GM18867 (cell line): ENCODE data around the gene KCNJ9.
"Not testable (repeated sequence)": the region's sequence is repeated elsewhere in the genome, so short reads cannot be mapped to it uniquely, and the experiment has no call there.

Experiments used
- ATAC-seq: cut with Tn5 transposase; IDR thresholded peaks from one replicate; pipeline ENCODE4 v1.9.1; 2021; ENCODE audit warnings: mild to moderate bottlenecking, moderate library complexity; ENCODE audit not compliant: unreplicated experiment

The KCNJ9 gene

GRCh38 chr1:160124705-160125478, 43.6 kb downstream of the KCNJ9 start:
- ATAC-seq = no peak

DNA sequence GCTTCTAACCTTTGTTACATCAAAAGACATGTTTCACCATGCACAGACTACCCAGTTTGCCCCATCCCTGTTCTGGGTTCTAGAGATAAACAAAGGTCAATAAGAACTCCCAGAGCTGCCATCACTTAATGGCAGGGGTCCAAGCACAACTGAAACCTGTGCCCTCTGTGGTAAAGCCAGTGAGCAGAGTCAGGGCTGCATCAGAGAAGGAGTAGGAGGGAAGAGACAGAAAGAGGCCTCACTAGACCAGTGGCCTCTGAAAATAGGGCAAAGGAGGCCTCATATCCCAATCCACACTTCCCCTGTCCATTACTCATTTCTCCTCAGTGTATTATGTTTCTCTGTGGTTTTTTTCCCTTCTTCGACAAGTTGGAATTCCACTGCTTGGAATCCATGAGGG, 44.4 kb downstream of the KCNJ9 start:
- no peak for ATAC-seq

- not testable (repeated sequence) for ATAC-seq
Observed at GRCh38 chr1:160126342-160126741, 45.0 kb downstream of the KCNJ9 start.

DNA sequence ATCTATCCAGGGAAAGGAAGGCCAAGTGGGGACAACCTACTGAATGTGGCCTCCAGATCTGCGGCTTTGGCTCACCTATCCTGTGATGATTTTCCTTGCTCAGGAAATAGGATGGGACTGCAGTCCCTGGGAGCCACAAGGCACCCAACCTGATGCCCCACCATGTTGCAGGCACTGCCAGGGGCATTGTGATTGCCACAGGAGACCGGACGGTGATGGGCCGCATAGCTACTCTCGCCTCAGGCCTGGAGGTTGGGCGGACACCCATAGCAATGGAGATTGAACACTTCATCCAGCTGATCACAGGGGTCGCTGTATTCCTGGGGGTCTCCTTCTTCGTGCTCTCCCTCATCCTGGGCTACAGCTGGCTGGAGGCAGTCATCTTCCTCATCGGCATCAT, 46.0 kb downstream of the KCNJ9 start:
- ATAC-seq = no peak

- ATAC-seq = no peak
Observed at GRCh38 chr1:160127865-160128523, 46.7 kb downstream of the KCNJ9 start.

DNA sequence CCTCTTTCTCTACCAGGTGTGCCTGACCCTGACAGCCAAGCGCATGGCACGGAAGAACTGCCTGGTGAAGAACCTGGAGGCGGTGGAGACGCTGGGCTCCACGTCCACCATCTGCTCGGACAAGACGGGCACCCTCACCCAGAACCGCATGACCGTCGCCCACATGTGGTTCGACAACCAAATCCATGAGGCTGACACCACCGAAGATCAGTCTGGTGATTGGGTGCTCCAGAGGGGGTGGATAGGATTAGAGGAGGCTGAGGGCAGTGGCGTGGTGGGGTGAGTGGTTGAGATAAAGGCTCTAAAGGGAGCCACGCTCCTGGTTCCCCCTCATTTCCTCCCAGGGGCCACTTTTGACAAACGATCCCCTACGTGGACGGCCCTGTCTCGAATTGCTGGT, 47.3 kb downstream of the KCNJ9 start:
- ATAC-seq = no peak

- ATAC-seq = no peak
Observed at GRCh38 chr1:160129046-160129445, 47.7 kb downstream of the KCNJ9 start.

DNA sequence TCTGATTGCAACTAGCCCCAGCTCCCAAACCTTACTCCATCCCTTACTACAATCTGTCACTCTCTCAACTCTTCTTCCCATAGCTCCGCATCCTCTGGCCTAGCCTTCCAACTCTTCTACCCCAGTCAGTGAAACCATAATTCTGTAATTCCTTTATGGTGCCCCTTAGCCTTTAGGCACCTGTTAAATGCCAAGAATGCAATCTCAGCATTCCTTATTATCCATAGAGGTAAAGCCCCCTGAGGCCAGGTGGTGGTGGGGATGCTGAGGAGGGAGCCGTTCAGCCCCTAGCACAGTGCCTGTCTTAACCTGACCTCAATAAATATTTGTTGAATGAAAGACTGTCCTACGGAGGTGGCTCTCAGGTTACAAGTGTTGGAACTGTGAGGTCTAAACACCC, 48.2 kb downstream of the KCNJ9 start:
- ATAC-seq = no peak

GRCh38 chr1:160129966-160130365, 48.6 kb downstream of the KCNJ9 start:
- ATAC-seq = no peak

- no peak for ATAC-seq
Observed at GRCh38 chr1:160130486-160130885, 49.1 kb downstream of the KCNJ9 start.

- ATAC-seq = no peak
Observed at GRCh38 chr1:160130939-160131338, 49.6 kb downstream of the KCNJ9 start.

DNA sequence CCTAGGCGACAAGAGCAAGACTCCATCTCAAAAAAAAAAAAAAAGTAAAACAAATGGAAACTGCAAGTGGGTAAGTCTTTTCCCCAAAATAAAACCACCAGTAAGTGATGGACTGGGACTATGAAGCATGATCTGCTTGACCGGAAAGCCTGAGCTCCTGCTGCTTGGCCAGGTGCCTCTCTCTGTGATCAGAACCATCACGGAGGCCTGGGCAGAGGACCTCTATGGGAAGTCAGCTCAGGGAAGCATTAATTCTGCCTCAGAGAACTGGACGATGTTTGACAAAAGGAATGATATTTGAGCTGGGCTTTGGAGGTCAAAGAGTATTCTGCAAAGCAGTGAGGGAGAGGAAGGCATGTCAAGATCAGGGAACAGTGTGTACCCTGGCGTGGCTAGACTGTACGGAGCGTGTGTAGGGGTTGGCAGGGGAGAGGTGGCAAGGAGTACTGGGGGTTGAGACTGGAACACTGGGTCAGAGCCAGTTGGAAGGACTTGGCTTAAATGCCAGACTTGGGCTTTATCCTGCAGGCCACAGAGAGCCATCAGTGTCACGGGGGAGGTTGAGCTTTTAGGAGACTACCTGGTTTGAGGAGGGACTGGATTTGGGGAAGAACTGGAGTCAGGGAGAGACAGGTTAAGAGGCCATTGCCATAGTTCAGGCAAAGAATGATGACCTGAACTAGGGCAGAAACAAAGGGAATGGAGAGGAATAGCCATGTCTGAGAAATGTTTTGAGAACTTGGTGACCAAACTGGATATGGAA, 50.6 kb downstream of the KCNJ9 start:
- no peak for ATAC-seq

- no peak for ATAC-seq
Observed at GRCh38 chr1:160133990-160134770, 52.8 kb downstream of the KCNJ9 start.

DNA sequence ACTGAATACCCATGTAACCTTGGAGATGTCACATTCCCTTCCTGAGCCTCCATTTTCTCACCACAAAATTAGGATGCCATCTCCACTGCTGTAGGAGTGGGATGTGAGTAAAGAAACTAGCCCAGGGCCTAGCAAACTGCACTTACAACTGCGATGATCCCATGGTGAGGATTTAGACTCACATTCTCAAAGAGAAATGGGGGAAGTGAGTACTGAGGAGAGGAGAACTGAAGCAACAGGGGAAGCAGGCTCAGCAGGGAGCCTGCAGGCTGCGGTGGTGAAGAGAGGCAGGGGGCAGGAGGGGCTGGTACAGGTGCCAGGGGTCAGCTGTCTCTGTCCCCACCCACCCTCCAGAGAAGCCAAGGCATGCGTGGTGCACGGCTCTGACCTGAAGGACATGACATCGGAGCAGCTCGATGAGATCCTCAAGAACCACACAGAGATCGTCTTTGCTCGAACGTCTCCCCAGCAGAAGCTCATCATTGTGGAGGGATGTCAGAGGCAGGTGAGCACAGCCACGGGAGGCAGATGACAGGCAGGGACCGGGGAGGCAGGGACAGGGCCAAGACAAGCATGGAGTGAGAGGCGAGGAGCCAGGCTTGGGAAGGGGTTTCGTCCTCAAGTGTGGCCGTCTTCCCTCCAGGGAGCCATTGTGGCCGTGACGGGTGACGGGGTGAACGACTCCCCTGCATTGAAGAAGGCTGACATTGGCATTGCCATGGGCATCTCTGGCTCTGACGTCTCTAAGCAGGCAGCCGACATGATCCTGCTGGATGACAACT, 53.6 kb downstream of the KCNJ9 start:
- ATAC-seq = no peak

- ATAC-seq = no peak
Observed at GRCh38 chr1:160136121-160136925, 55.0 kb downstream of the KCNJ9 start.

GRCh38 chr1:160136926-160137200, 55.5 kb downstream of the KCNJ9 start:
- ATAC-seq = no peak

DNA sequence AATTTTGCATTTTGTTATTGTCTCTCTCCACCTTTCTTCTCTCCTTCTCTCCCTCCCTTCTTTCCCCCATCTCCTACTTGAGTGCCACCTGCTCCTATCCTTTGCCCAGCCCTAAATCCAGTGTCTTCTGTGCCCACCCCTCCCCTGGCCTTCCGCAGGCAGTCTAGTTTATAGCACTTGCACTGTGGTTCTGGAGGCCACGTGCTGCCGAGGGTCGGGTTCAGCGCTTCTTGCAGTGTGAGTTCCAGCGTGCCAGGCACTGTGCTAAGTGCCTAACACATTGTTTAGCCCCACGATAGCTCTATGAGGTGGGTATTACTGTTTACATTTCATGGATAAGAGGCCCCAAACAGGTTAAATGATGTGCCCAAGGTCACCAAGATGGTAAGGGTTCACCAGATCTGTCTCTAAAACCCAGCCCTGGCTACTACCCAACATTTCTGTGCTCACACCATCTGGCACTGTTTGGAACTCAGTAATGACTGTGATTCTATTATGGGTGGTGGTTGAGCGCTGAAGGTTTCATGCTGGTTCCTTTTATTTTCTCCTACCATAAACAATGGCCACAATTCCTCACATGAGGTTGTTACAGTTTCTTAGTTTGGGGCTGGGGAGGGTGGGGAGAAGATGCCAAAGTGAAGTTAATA, 56.0 kb downstream of the KCNJ9 start:
- ATAC-seq = no peak

DNA sequence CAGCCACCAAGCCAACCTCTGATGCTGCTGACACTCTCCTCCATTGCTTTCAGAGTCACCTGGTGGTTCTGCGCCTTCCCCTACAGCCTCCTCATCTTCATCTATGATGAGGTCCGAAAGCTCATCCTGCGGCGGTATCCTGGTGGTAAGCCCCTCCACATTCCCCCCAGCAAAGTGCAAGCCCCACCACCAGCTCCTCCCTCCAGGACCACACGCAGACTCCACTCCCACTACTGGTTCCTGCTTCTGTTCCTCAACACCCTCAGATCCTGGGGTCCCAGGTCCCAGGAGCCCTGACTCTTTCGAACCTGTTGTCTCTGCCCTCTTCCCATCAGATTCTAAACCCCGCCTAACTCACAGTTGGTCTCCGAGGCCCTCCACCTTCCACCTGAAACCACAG, 58.5 kb downstream of the KCNJ9 start:
- no peak for ATAC-seq
